ENCODE results near the gene TBC1D22A.
"Not testable (repeated sequence)": the region's sequence is repeated elsewhere in the genome, so short reads cannot be mapped to it uniquely, and the experiment has no call there.

The TBC1D22A gene

GRCh38 chr22:46976598-46976997 is 214.1 kb downstream of the TBC1D22A start:
- DNase-seq = no peak

- DNase-seq = no peak
Measured at GRCh38 chr22:46977656-46978343, 215.3 kb downstream of the TBC1D22A start.

- not testable (repeated sequence) for DNase-seq
Measured at GRCh38 chr22:46978668-46979067, 216.2 kb downstream of the TBC1D22A start.

- DNase-seq = no peak
Measured at GRCh38 chr22:46979506-46979905, 217.1 kb downstream of the TBC1D22A start.

GRCh38 chr22:46980392-46980791 is 217.9 kb downstream of the TBC1D22A start:
- no peak for DNase-seq

DNA sequence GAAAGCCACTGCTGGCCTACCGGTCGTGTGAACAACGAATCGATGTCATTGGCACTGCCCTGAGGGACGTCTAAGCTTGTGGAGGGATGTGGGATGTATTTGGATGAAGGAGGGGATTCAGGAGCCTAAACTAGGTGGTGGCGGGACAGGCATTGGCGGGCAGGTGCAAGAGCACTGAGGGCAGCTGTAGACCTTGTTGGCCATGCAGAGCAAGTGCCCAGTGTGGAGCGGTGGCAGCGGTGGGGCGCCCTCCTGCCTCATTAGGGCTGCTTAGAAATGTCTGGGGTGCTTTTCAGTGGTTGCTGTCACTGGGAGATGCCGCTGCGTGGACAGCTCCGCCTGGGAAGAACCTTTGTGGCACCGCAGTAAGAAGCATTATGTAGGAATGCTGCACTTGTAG is 220.2 kb downstream of the TBC1D22A start:
- no peak for DNase-seq

DNA sequence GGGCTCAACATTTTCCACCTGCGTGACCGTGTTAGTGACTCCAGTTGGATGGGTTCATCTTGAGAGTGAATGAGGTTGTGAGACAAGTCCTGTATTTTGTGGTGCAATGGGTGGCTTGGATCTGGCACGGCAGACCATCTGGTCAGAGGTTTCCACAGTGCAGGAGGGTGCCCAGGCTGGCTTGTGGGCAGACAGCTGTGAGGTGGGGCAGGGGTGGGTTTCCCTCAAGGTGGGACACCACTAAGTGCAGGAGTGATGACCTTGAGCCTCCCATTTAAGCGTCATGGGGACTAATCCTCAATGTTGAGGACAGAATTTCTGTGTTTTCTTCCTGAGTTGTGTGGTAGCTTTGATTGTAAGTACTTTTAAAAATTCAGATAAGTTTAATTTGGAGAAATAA is 220.6 kb downstream of the TBC1D22A start:
- no peak for DNase-seq

DNA sequence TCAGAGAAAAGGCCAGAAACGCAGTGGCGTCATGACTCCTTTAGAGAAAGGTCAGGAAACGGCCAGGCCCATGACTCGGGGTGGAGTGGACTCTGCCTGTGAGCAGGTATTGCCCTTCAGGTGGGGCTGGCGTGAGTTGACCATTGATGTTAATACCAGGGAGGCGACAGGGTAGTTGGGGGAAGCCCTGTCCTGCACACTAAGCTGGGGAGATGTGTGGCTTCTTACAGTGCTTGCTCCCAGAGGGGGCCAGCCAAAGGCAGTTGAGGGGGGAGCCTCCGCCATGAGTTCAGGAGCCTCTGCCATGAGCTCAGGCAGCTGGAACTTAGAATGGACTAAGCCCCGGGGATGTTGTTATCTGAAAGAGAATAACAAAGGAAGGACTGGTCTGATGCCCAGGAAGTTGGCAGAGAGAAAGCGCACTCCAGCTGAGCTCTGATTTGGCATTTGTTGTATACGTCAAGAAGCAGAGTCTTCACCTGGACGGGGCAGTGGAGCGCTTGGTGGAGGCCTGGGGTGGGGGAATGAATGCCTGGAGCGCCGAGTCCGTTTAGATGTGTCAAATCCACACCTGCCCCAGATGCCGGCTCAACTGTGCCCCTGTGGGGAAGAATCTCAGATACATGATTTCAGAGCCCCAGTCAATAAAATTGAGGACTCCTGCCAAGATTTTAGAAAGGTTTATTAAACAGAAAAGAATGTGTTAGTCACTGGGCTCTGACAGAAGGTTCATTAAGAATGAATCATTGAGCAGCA is 222.5 kb downstream of the TBC1D22A start:
- no peak for DNase-seq

- no peak for DNase-seq
Measured at GRCh38 chr22:46985507-46985882, 223.0 kb downstream of the TBC1D22A start.

- no peak for DNase-seq
Measured at GRCh38 chr22:46986788-46987187, 224.3 kb downstream of the TBC1D22A start.

DNA sequence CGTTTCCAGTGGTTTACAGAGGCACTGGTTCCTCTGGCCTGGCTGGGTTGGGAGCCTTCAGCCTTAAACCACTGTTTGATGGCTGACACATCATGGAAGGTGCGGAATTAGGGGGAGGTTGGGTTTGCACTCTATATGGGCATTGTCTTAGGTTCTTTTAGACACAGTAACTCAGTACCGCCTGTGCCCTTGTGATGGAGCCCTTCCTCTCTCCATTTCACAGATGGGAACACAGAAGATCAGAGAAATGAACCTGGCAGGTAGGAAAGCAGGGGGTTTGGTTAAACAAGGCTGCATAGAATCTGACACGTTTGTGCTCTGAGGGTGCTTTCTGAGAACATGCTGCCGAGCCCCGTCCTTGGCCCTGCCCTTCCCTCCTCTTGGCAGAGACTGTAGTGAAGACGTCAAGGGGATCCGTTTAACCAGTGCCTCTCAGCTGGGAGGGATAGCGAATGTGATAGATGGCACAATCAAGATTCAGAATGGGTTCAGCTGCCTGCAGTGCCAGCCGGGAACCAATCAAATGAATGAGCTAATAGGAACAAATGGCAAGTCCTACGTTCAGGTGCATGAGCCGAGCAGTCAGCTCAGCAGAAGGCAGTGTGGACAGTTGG is 228.6 kb downstream of the TBC1D22A start:
- DNase-seq = no peak

GRCh38 chr22:46991666-46992065 is 229.2 kb downstream of the TBC1D22A start:
- DNase-seq = no peak

GRCh38 chr22:46992121-46992731 is 229.8 kb downstream of the TBC1D22A start:
- DNase-seq = no peak

GRCh38 chr22:46993633-46994032 is 231.2 kb downstream of the TBC1D22A start:
- DNase-seq = no peak

GRCh38 chr22:46994265-46994664 is 231.8 kb downstream of the TBC1D22A start:
- no peak for DNase-seq

GRCh38 chr22:46994983-46995382 is 232.5 kb downstream of the TBC1D22A start:
- DNase-seq = no peak

GRCh38 chr22:46995501-46996360 is 233.3 kb downstream of the TBC1D22A start:
- DNase-seq = no peak

DNA sequence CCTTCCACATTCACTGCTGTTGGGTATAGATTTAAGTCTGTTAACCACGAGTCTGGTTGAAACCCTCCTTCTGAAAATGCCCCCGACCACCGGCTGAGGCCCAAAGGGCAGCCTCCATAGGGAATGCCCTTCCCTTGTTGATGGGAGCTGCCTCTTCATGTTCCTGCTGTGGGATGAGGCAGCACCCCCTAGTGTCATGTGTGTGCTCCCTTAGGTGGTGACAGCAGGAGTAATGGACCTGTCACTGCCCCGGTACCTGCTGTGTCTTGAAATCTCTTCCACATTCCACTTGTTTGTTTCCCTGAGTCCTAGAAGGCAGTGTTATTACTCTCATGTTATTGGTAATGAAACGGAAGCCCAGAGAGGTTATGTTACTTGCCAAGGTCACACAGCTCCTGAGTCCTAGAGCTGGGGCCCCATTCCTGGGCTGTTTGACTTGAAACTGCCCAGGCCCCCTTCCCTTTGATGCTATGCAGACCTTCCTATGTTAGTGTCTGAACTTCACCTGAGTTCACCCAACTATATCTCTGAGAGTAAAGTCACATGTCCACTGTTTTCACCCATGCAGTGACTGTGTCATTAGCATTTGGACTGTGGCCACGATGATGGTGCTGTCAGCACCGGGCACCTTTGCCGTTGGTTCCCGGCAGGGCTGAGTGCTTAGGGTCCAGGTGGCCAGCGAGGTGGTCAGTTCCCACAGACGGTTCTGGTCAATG is 234.3 kb downstream of the TBC1D22A start:
- no peak for DNase-seq

DNA sequence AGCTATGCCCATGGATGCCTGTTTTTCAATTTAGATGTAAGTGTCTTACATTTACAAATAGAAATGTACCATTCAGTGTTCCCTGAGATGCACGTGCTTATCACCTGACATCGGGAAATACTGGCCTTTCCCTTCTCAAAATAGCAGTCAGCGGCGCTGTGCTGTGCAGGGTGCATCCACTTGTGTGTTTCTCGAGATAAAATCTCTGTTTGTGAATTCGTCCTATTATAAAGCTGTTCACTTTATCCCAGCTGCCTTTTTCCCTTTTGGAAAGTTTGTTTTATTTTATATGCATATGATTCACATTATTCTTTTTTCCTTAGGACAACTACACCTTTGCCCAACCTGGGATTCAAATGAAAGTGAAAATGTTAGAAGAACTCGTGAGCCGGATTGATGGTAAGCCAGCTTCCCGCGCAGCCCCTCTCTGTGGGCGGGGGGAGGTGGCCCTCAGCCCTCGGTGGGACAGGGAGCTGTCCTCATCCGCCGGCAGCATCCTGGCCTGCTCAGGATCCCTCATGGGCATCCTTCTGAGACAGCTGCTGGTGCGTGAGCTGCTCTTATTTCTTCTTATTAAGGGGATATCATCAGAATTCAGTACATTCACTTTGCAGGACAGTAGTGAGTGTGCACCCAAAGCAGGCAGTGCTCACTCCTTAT is 235.0 kb downstream of the TBC1D22A start:
- DNase-seq = no peak

GRCh38 chr22:46998331-46998730 is 235.9 kb downstream of the TBC1D22A start:
- DNase-seq = no peak

DNA sequence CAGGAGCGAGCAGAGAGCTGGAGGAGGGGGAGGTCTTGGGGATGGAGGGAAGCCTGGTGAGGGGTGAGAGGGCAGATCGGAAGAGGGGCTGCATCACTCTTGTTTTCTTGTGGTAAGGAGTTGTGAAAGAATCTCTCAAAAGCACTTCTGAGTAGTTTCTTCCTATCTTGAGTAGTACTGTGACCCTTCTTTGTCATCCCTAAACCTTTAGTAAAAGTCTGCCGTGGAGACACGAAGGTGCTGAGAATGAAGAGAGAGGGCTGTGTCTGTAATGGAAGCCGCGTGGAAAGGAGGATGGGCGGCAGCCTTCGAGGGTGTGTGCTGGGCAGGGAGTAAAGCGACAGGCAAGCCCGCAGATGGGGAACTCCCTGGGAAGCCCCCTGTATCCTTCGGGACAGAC is 237.8 kb downstream of the TBC1D22A start:
- no peak for DNase-seq
